ENCODE results near the gene PTS.

Gene PTS

GRCh38 chr11:112223121-112223520 is 3.1 kb upstream of the PTS start:
- DNase-seq = no peak

GRCh38 chr11:112223754-112224532 is 2.3 kb upstream of the PTS start:
- DNase-seq = no peak

- no peak for DNase-seq
These were observed 521 bp upstream of the PTS start for GRCh38 chr11:112225753-112226061.

GRCh38 chr11:112226831-112227401 is 688 bp downstream of the PTS start:
- peak; percentile 4 for DNase-seq

- no peak for DNase-seq
These were observed 1.2 kb downstream of the PTS start for GRCh38 chr11:112227471-112227870.

- DNase-seq = no peak
These were observed 2.5 kb downstream of the PTS start for GRCh38 chr11:112228706-112229105.

- no peak for DNase-seq
These were observed 2.9 kb downstream of the PTS start for GRCh38 chr11:112229159-112229558.

GRCh38 chr11:112229746-112230433 is 3.7 kb downstream of the PTS start:
- no peak for DNase-seq

GRCh38 chr11:112231952-112232351 is 5.7 kb downstream of the PTS start:
- DNase-seq = no peak

GRCh38 chr11:112235750-112236390 is 9.6 kb downstream of the PTS start:
- no peak for DNase-seq

- no peak for DNase-seq
These were observed 11.2 kb downstream of the PTS start for GRCh38 chr11:112237451-112237850.

GRCh38 chr11:112238041-112238440 is 11.8 kb downstream of the PTS start:
- no peak for DNase-seq

- DNase-seq = no peak
These were observed 15.3 kb downstream of the PTS start for GRCh38 chr11:112241486-112241885.

- DNase-seq = no peak
These were observed 21.0 kb downstream of the PTS start for GRCh38 chr11:112247201-112247600.

GRCh38 chr11:112248201-112248600 is 22.0 kb downstream of the PTS start:
- no peak for DNase-seq

- no peak for DNase-seq
These were observed 23.8 kb downstream of the PTS start for GRCh38 chr11:112249871-112250610.

GRCh38 chr11:112253605-112254242 is 27.5 kb downstream of the PTS start:
- DNase-seq = no peak

GRCh38 chr11:112255067-112255720 is 29.0 kb downstream of the PTS start:
- no peak for DNase-seq

GRCh38 chr11:112260490-112260889 is 34.3 kb downstream of the PTS start, which contains the start of gene PLET1:
TSS of gene PLET1 (minus strand) at chr11:112260860. CDS start at chr11:112260589, 271 bp downstream.
- DNase-seq = no peak

GRCh38 chr11:112265659-112266409 is 39.6 kb downstream of the PTS start:
- no peak for DNase-seq

GRCh38 chr11:112266410-112266778 is 40.2 kb downstream of the PTS start:
- DNase-seq = no peak
